Activated CD8-positive, alpha-beta memory T cell treated with anti-CD3 and anti-CD28 coated beads for 36 hours (primary cell): ENCODE measurements around the gene NSF. TPM values are rescaled to one million over a fixed set of nuclear protein-coding genes. Genes with fewer than 3 reads are reported as not detected.
"Not testable (repeated sequence)": the region's sequence is repeated elsewhere in the genome, so short reads cannot be mapped to it uniquely, and the experiment has no call there.

Experiments used
- CTCF ChIA-PET: fragments of 350-600 bp; sonication (Branson Sonifier 250); formaldehyde crosslinking; loops from one replicate; lab custom pipeline; 2021; ENCODE audit warnings: antibody characterized with exemption; lab: Charles Lee
- POLR2A ChIA-PET: fragments of 350-600 bp; sonication (Branson Sonifier 250); formaldehyde crosslinking; loops from one replicate; lab custom pipeline; 2021; ENCODE audit warnings: antibody characterized with exemption; lab: Charles Lee
- total RNA-seq, 2 experiments: library from RNA; stranded (reverse); gene quantifications; one replicate each; pipeline ENCODE4 v1.2.3, GENCODE V29; 2021

Gene NSF
- total RNA-seq: 10 to 100 TPM; 39.0 to 41.9 TPM

DNA sequence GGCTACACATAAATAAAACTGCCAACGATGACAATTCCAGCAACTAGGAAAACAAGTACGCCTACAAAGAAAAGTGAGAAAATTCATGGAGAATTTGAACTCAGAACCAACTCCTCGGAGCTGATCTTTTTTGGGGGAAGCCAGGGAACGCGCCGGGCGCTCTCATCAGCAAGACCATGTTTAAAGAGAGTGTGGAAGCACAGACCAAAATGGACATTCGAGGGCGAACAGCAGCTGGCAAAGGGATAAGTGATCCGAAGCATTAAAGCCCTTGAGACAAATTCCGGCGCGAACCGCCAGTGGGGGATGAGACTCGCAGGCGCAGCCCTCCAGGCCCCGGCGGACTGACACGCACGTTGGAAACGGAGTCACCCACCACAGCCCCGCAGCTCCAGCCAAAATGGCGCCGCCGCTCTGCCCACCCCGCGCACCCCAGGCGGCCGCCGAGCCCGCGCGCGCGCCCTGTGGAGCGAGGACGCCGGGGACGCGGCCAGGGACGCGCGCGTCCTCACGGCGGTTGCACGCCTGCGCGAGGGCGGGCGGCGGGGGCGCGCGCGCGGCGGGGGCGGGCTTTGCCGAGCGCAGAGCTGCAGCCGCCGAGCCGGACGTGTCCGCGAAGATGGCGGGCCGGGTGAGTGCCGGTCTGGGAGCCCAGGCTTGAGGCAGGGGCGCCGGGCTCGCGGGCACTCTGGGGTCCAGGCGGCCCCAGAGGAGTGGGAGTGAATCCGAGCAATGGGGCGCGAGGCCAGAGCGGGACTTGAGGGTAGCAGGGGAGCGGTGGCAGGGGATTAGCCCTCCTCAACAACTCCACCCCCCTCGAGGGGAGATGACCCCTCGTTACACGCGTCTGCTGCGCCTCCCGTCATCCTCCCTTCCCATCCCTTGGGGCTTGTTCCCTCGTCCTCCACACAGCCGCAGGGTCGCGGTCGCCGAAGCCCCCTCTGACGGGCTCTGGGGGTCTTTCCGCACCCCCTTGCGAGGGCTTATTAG, at the start of gene NSF:
Gene NSF, plus strand, starts transcription at position 513 of the 990 bp plus-strand sequence. Its CDS starts 107 bp downstream, at position 620.
- CTCF ChIA-PET, POLR2A ChIA-PET: not testable (repeated sequence)

DNA sequence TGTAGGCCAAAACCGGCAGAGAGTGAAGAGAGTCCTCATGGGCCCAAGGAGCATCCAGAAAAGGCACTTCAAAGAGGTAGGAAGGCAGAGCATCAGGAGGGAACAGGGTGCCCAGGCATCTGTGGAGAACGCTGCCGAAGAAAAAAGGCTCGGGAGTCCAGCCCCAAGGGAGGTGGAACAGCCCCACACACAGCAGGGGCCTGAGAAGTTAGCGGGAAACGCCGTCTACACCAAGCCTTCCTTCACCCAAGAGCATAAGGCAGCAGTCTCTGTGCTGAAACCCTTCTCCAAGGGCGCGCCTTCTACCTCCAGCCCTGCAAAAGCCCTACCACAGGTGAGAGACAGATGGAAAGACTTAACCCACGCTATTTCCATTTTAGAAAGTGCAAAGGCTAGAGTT, 41.9 kb upstream of the NSF start:
- POLR2A ChIA-PET, CTCF ChIA-PET: not testable (repeated sequence)

DNA sequence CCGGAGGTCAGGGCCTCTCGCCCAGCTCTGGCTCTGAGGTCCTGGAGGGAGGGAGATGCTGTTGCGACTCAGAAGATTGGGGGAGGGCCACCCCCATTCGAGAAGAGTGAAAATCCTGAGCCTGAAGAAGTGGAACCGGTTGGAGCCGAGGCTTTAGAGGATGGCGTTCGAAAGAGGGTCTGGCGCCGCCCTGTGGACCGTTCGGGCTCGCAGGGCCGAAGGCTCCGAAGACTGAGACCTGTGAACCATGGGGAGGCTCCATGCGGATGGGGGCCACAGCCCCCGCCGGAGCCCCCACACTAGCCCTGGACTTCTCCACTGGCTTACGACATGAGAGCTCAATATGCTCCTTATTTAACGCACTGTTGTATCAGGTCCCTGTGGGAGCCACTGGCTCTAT, 31.3 kb upstream of the NSF start:
- CTCF ChIA-PET, POLR2A ChIA-PET: not testable (repeated sequence)

DNA sequence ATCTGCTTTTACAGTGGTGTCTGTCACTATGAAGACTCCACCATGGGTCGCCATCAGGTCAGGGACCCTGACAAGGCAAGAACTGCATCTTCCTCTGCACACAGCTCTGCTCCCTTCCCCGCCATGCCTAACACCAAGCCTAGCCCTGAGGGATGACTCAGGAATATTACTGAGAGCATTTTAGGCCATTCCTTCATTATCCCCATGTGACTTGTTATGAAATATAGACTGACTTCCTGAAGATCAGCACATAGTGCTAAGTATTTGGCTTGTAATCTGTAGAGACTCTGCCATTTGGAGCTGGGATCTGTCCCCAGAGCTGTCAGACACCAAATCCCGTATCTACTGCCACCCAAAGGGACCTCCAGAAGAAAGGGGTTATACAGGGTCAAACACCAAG, 30.4 kb upstream of the NSF start:
- POLR2A ChIA-PET, CTCF ChIA-PET: not testable (repeated sequence)

DNA sequence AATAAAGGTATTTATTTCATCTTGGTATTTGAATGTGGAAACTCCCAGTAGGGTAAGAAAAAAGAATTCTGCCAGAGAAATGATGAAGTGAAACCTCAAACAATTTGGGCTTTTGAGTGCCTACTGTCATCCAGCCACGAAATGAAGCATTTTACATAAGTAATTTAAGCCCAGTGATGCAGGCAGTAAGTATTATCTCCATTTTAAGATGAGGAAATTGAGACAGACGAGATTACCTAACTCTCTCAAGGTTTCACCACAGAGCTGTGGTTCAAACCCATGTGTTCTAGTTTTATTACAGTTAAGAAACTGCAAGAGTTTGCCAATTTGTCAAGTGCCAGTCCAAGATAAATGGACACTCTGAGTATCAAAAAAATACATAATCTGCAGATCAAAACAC, 24.2 kb upstream of the NSF start:
- CTCF ChIA-PET, POLR2A ChIA-PET: not testable (repeated sequence)

DNA sequence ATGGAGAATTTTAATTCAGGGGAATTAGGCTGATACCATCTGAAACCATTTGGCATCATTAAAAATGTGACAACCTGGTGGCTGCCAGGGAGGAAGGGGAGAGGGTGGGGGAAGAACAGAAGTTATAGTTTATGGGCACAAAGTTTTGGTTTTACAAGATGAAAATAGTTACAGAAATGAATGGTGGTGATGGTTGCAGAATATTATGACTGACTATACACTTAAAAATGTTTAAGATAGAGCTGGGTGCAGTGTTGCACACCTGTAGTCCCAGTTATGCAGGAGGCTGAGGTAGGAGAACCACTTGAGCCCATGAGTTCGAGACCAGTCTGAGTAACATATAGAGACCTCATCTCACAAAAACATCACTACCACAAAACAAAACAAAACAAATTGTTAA, 23.5 kb upstream of the NSF start:
- POLR2A ChIA-PET, CTCF ChIA-PET: not testable (repeated sequence)

DNA sequence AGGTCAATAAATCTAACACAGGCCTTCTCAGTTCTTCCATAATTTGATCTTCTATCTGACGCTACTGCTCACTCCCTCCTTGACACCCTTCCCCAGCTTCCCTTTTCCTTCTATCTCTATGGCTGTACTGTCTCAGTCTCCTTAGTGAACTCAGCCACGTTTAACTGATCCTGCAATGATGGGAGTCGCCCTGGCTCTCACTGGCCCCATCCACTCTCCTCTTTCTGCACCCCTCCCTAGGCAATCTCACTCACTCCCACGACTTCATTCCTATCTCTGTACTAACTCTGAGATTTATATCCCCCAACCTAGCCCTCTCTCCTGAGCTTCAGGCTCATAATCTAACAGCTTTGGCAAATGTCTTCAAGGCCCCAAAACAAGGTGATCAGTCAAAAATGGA, 18.7 kb upstream of the NSF start:
- CTCF ChIA-PET, POLR2A ChIA-PET: not testable (repeated sequence)

DNA sequence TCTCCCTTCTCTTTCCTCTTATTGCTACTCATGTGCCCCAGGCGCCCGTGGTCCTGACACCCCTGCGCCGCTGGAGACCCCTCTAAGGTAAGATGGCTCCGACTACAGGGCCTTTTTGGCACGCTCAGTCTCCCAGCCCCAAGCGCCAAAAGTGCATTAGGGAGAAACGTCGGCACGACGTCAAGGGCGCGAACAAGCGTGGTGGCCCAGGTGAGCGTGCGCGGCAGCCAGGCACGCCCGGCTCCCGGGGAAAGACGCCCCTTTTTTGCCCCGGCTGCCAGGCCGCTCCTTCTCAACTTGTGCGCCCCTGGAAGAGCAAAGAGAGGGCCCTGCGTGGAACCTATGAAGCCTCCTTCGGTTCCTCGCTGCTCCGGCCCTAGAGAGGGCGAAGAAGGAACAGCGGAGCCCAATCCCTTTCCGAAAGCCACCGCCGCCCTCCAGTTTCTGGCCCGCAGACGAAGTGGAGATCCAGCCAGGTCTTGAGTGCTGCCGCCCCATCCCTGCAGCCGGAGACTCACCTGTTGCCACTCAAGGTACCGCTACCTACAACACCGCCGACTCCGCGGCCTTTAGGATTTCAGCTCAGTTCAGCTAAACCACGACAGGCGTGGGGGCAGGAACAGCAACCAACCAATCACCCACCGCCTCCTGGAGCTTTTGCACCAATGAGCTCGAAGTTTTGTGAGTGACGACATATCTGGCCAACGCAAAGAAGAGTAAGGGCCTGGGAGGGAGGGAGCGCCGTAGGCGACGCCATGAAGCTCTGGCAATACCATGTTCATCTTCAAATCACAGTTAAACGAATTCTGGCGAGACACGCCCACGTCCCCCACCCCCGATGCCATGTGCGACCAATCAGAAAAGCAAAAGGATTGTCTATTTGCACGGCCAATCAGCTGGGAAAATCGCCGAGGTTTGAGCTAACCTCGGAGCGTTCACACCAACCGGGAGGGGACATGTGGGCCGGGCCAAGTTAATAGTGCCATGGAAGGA, 11.1 kb upstream of the NSF start, which contains the start of gene ARL17A:
Gene ARL17A, minus strand, starts transcription at position 609 of the 993 bp plus-strand sequence. CDS start 3,369 bp downstream, outside the sequence.
- CTCF ChIA-PET, POLR2A ChIA-PET: not testable (repeated sequence)

DNA sequence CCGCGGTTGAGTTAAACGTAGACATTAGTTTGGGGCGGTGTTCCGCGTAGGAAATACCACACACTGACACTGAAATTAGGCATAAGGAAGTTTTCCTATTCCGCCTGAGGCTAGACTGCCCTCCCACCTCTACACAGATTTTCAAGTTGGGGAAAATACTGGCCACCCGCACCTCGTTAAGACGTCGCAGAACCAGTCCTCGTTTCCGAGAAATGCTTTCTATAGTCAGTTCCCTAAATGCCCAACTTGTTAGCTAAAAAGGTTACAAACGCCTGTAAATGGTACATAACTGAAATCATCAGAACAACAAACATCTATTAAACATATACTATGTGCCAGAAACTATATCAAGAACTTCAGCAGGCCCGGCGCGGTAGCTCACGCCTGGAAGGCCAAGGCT, 10.4 kb upstream of the NSF start:
- POLR2A ChIA-PET, CTCF ChIA-PET: not testable (repeated sequence)

DNA sequence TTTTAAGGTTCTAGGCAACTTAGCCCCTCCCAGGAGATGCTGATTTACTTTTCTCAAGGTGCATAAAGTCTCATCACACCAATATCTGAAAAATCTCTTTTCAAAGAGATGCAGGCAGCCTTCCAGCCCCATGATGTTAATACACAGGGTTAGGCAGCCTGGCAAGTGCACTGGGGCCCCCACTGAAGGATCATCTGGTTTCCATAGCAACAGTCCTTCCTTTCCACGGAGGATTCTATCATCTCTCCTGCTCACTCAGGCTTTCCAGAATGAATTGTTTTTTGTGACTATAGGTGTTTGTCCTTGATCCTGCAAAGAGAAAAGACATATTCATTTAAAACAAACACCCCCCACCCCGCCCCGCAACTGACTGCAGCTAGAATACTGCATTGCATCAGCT, 5.0 kb upstream of the NSF start:
- POLR2A ChIA-PET, CTCF ChIA-PET: not testable (repeated sequence)

DNA sequence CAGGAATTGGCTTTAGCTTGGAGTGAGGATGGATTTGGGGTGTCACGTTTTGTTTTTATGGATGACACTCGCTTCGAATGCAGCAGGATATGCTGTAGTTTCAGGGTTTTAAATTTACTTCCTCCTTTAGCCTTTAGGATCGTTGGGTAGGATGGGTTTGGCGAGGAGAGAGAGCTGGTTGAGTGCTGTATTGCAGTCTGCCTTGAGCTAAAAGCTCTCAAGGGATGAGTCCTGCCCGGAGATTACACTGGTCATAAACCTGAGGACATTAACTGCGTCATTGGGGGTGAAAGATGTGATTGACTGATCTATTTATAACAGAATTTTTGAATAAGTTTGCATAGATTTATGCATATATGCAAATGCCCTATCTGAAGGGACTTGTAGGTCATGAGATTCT, 863 bp downstream of the NSF start:
- POLR2A ChIA-PET: not testable (repeated sequence)

DNA sequence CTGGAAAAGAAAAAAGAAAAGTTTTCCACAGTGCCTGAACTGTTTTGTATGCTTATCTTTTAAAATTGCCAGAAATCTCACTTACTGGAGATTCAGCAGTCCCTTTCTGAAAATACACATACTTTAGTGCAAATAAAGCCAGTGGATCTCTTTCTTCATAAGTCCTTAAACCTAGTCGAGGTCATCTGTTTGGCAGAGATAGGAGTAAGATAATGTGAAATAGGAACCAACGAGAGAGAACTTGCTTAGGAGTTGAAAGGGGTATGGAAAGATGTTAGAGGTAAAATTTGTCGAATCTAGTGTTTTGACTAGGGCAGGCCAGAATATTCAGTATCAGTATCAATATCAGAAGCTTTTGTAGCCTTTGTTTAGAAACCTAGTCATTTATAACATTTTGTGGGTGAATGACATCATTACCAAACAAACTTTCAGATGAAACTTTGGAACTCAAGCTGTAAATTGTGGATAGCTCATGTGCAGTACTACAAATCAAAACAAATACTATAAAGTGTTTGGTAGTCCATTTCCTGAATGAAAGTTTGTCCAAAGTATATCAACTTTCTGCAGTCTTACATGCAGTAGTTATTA, 8.0 kb downstream of the NSF start:
- CTCF ChIA-PET, POLR2A ChIA-PET: not testable (repeated sequence)

More for the DNA sequence above, 863 bp downstream of the NSF start:
- CTCF ChIA-PET: not testable (repeated sequence)

DNA sequence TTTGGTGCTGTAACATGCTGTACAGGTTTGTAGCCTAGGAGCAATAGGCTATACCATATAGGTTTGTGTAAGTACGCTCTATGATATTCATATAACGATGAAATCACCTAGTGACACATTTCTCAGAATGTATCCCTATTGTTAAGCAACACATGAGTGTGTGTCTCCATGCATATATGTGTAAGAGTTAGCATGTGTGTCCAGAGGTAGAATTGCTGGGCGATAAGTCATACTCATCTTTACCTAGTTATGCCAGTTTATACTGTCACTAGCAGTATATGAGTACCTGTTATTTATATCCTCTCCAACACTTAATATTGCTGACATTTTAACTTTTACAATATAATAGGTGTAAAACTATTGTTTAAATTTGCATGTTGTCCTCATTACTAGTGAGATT, 10.3 kb downstream of the NSF start:
- CTCF ChIA-PET, POLR2A ChIA-PET: not testable (repeated sequence)

DNA sequence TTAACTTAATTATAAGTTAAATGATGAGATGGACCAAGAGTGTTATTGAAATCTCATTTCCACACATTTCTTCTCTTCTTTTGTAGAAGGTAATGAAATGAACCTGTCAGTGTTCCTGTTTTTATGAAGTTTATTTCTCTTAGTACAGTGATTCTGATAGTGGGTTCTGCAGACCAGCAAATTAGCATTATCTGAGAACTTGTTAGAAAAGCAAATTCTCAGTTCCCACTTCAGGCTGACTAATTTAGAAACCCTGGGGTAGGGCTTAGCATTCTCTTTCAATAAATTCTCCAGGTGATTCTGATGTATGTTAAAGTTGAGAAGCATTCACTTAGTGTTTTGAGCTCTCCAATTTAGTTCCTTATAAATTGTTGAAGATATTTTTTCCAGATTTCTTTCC, 12.7 kb downstream of the NSF start:
- CTCF ChIA-PET, POLR2A ChIA-PET: not testable (repeated sequence)

DNA sequence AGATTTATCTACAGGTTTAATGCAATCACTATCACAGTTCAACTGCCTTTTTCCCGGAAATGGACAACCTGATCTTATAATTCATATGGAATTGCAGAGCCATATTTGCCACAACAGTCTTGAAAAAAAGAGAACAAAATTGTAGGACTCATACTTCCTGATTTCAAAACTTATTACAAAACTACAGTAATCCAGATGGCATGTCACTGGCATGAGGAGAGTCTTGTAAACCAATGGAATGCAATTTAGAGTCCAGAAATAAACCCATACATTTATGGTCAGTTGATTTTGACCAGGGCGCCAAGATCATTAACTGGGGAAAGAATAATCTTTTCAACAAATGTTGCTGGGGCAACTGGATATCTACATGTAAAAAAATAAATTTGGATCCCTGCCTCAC, 20.8 kb downstream of the NSF start:
- CTCF ChIA-PET, POLR2A ChIA-PET: not testable (repeated sequence)

DNA sequence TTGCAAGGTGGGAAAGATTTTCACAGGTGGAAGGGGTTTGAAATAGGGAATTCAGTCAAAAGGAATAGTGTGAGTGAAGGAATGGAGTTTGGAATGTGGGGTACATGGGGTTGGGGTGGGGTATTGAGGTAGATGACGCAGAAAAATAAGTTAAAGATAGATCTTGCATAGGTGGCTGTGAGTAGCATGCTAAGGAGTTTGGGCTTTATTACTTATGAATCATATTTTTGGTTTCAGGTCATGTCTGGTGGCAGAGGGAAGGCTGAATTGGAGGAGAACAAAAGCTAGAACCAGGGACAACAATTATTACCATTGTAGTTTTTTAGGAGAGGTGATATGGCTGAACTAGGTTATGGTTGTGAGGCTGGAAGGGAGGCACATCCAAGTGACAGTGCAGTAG, 23.4 kb downstream of the NSF start:
- CTCF ChIA-PET, POLR2A ChIA-PET: not testable (repeated sequence)

DNA sequence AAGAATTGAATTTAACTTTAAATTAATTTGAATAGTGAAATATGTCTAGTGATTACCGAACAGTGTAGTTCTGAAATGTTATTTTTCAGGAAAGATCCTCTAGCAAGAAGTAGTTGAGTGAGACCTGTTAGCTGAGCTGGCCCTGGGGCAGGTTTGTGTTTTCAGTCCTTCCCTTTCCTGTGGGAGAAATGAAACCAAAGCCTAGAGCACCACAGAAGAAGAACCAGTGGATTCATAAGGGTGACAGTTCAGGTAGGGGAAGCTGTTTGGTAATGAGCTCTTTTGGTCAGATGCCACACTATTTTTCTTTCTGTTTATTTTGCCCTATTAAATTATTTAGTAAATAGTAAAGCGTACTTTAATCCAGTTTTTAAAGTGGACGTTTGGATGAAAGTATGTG, 26.7 kb downstream of the NSF start:
- CTCF ChIA-PET, POLR2A ChIA-PET: not testable (repeated sequence)

DNA sequence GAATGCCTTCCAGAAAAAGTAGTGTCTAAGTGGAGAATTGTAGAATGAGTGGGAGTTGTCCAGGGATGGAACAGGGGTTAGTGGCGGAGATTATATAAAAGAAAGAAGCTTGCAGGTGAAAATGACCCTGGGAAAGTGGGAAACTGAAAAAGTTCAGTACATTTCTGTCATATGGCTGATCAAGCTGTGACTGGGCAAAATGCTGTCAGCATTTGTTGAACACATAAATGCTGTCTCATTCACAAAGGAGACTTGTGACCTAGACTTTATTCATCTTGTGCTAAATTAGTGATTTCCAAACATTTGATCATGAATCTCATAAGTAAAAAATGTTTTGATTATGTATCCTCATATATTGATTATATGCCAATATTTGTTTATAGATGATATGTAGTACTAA, 28.5 kb downstream of the NSF start:
- CTCF ChIA-PET, POLR2A ChIA-PET: not testable (repeated sequence)

DNA sequence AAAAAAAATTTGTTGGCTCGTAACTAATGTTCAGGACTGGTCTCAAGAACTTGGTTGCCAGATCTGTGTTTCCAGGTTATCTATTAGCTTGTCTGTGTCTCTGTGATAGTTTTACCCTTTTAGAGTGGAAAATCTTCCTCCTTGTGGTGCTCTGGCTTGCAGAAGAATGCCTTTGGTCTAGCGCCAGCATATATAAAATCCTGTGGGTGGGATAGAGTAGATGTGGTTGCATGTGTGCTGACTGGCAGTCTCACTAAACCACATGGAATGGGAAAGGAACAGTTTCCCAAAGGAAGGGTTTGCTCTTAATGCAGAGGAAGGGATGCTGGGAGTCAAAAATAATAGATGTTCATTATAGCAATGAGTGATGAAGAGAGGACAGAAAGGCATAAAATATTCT, 33.3 kb downstream of the NSF start:
- CTCF ChIA-PET, POLR2A ChIA-PET: not testable (repeated sequence)

DNA sequence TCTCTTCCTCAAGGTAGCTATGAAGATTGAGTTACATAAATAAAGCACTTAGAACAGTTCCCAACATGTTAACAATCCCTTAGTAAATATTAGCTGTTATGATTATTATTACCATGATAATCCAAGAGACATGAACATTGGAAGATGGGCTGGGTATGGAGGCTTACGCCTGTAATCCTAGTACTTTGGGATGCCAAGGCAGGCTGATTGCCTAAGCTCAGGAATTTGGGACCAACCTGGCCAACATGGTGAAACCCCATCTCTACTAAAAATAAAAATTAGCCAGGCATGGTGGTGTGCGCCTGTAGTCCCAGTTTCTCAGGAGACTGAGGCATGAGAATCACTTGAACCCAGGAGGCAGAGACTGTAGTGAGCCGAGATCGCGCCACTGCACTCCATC, 34.3 kb downstream of the NSF start:
- CTCF ChIA-PET, POLR2A ChIA-PET: not testable (repeated sequence)
